Measurements from ENCODE around the gene RLIM. TPM values are rescaled to one million over a fixed set of nuclear protein-coding genes. Genes with fewer than 3 reads are reported as not detected.

Gene RLIM
- total RNA-seq, 1 experiment from 2014 or later: 36.4 TPM

DNA sequence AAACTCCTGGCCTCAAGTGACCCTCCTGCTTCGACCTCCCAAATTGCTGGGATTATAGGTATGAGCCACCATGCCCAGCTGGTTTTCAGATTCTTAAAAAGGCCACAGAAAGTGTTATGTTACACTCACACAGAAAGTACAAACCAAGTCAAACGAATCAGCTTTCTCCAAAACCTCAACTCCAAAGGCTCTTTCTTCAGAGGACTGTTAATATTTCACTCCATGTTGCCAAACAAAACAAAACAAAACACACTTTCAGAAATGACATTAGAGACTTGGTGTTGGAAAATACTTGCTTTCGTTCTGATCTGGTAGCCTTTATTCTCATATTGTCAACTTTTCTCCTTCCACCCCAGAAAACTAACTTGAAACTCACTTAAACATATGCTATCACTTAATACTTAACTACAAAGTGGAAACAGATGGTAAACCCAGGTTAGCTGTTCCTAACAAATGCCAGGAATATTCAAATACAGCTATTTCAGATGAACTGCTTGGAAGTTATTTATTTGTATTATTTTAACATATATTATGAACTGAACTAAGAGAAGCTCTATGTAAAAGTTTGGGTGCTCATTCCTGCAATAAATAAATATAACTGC, 34.7 kb downstream of the RLIM start:
- no CpG with 5 or more reads among the region's 3 CpGs for WGBS (ENCODE audit: extremely low coverage, insufficient read length, low lambda C conversion rate)
- Histone ChIP-seq H2BK20ac (ENCODE audit: low read depth, low read length, poor library complexity, severe bottlenecking) (no peak overlapping the region), H3K79me1 (ENCODE audit: insufficient read depth, low read depth, low read length, poor library complexity, severe bottlenecking) (no peaks in the 10 kb centered on the region), H3K9ac (ENCODE audit: extremely low read depth, insufficient read length, low read length) (no peak overlapping the region), H3K23ac (ENCODE audit: insufficient read length, low read depth, low read length) (no peak overlapping the region), H3K4me1 (ENCODE audit: insufficient read depth, low read length) (no peaks in the 10 kb centered on the region), H4K20me1 (ENCODE audit: control insufficient read depth, insufficient read depth, insufficient read length) (no peaks in the 10 kb centered on the region), H3K23me2 (ENCODE audit: insufficient read length, low read depth, low read length, poor library complexity, severe bottlenecking) (no peaks in the 10 kb centered on the region), H3K27me3 (ENCODE audit: insufficient read depth, low read length) (no peaks in the 10 kb centered on the region), H3K14ac (ENCODE audit: insufficient read depth, low read length) (no peak overlapping the region), H2AK5ac (ENCODE audit: insufficient read length, low read length) (no peak overlapping the region), H3K9me3 (ENCODE audit: control insufficient read depth, low read depth, low read length) (peaks cover 11% of the 10 kb centered on the region), H2AFZ (ENCODE audit: low read length) (no peak overlapping the region), H3T11ph (ENCODE audit: low read length) (no peak overlapping the region), H3K79me2 (ENCODE audit: insufficient read depth, low read length) (no peaks in the 10 kb centered on the region), H3K4ac (ENCODE audit: low read depth, low read length) (no peak overlapping the region), H3K27ac (ENCODE audit: insufficient read length, low read depth, low read length) (no peak overlapping the region), H3K56ac (ENCODE audit: insufficient read length, low read depth, low read length) (no peak overlapping the region), H4K91ac (ENCODE audit: insufficient read length, low read depth, low read length) (no peak overlapping the region), H2BK12ac (ENCODE audit: insufficient read length, low read depth, low read length) (no peak overlapping the region), H2BK5ac (ENCODE audit: insufficient read length, low read length) (no peak overlapping the region), H4K8ac (replicated peaks; ENCODE audit: insufficient read length, low read depth, low read length) (no peak overlapping the region), H3K18ac (ENCODE audit: insufficient read length, low read depth, low read length) (no peak overlapping the region), H2BK15ac (ENCODE audit: low read depth, low read length) (no peak overlapping the region), H2BK120ac (ENCODE audit: low read depth, low read length, poor library complexity, severe bottlenecking) (no peak overlapping the region), H4K5ac (ENCODE audit: insufficient read length, low read depth, low read length) (no peak overlapping the region), H3K4me2 (ENCODE audit: insufficient read depth, insufficient read length, low read length) (no peak overlapping the region)
- TF ChIP-seq, protein P1, sequence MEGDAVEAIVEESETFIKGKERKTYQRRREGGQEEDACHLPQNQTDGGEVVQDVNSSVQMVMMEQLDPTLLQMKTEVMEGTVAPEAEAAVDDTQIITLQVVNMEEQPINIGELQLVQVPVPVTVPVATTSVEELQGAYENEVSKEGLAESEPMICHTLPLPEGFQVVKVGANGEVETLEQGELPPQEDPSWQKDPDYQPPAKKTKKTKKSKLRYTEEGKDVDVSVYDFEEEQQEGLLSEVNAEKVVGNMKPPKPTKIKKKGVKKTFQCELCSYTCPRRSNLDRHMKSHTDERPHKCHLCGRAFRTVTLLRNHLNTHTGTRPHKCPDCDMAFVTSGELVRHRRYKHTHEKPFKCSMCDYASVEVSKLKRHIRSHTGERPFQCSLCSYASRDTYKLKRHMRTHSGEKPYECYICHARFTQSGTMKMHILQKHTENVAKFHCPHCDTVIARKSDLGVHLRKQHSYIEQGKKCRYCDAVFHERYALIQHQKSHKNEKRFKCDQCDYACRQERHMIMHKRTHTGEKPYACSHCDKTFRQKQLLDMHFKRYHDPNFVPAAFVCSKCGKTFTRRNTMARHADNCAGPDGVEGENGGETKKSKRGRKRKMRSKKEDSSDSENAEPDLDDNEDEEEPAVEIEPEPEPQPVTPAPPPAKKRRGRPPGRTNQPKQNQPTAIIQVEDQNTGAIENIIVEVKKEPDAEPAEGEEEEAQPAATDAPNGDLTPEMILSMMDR (conservative IDR thresholded peaks at IDR 0.05): no peak
- H3K27ac Mint-ChIP-seq: no peak overlapping the region
- H3K4me1 Mint-ChIP-seq: no peaks in the 10 kb centered on the region
- peaks cover 0 to 9% (median 6%) of the 10 kb centered on the region in 3 experiments; a peak in 5 of 7 replicates for H3K36me3 Mint-ChIP-seq (ENCODE audit: insufficient read depth in 1 of 3, low read depth in 3 of 3)
- no peaks in the 10 kb centered on the region; the same call in 1 of the 2 replicates for H3K27me3 Mint-ChIP-seq (ENCODE audit: low read depth)
- peaks cover 50 to 55% of the 10 kb centered on the region in 2 experiments for H3K9me3 Mint-ChIP-seq
- H3K4me3 Mint-ChIP-seq: no peak overlapping the region
- no peak for DNase-seq
